ENCODE data around the gene LMTK2. TPM values are rescaled to one million over a fixed set of nuclear protein-coding genes. Genes with fewer than 3 reads are reported as not detected.

Gene LMTK2
- total RNA-seq, 4 donors from 2014 or later = 10.4 to 14.4 (median 12.3) TPM

DNA sequence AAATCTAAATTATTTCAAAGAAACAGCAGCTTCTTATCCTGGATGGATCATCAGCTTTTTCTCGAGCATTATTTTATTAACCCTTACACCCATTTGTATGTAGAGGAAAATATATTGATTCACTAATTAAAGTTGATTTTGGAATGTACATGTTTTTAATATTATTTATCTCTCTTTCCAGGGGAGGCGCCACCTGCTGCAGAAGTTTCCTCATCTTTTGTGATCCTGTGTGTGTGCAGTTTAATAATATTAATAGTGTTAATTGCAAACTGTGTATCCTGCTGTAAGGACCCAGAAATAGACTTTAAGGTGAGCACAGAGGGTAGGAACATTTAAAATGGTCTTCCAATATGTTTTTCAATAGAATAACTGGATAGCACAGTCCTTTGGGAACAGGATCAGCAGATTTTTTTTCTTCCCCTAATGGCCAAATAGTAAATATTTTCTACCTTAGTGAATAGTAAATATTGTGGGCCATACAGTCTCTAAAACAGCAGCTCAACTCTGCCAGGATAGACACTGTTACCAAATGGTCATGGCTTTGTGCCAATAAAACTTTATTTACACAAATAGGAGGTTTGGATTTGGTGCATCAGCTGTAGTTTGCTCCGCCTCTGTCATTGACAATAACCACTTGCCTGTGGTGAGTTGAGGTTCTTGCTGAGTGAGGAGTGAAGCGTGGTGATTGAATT, 30.6 kb downstream of the LMTK2 start:
- no peak overlapping the region for H3K4me3 ChIP-seq
- H3K4me1 ChIP-seq = peaks cover 0 to 30% (median 16%) of the 10 kb centered on the region in 4 donors
- WGBS, 2 donors = 80 to 90% methylated on average over 4 of the region's 4 CpGs
- TF ChIP-seq CTCF (IDR thresholded peaks at IDR 0.05) (no peak), EP300 (IDR thresholded peaks at IDR 0.05) (no peak), POLR2A (IDR thresholded peaks at IDR 0.05) (no peak)
- no peaks in the 10 kb centered on the region for H3K9me3 ChIP-seq
- H3K27ac ChIP-seq = no peak overlapping the region
- no peak for DNase-seq (ENCODE audit: low spot score in 2 of 2)
- no peaks in the 10 kb centered on the region for H3K27me3 ChIP-seq
- peaks cover 0 to 34% (median 11%) of the 10 kb centered on the region in 3 donors for H3K36me3 ChIP-seq

DNA sequence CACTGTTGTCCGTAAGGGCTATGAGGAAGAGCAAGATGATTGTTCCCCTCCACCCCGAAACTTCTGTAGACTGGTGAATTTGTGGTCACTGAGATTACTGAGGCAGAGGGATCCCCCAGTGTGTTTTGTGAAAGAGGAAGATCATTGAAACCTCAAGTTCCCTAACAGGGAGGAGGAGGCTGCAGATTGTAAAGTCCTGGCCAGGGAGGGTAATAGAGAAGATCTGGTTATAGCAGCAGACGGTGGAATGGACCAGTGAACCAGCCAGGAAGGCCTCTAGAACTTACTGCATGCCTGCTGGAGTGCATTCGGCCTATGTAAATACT, 31.1 kb downstream of the LMTK2 start:
- WGBS, 2 donors = 80 to 93% methylated on average over 4 of the region's 4 CpGs
- no peaks in the 10 kb centered on the region for H3K9me3 ChIP-seq
- H3K36me3 ChIP-seq = peaks cover 0 to 39% (median 11%) of the 10 kb centered on the region in 3 donors
- H3K27me3 ChIP-seq = no peaks in the 10 kb centered on the region
- DNase-seq (ENCODE audit: low spot score in 2 of 2) = no peak
- no peak overlapping the region for H3K27ac ChIP-seq
- H3K4me1 ChIP-seq = peaks cover 0 to 25% (median 12%) of the 10 kb centered on the region in 4 donors
- no peak overlapping the region for H3K4me3 ChIP-seq
- no peak for TF ChIP-seq EP300 (IDR thresholded peaks at IDR 0.05)
- TF ChIP-seq CTCF (IDR thresholded peaks at IDR 0.05) = no peak
- TF ChIP-seq POLR2A (IDR thresholded peaks at IDR 0.05) = no peak

DNA sequence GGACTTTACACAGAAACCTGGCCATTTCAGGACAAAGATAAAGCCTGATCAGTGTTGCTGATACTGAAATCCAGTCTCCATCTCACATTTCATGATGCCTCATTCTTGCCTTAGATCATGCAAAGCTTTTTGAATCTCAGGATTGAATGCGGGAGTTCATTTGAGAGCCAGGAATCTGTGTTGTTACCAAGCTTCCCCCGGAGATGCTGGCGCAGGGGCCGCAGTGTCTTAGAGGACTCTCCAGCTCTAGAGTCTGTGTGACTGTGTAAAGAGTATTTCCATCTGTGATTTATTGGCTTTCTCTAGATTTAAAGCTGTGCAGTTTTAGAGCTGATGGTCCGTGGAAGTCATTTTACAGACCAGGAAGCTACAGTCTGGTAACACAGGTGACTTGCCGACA, 32.0 kb downstream of the LMTK2 start:
- TF ChIP-seq POLR2A (IDR thresholded peaks at IDR 0.05) = no peak
- no peak for TF ChIP-seq CTCF (IDR thresholded peaks at IDR 0.05)
- TF ChIP-seq EP300 (IDR thresholded peaks at IDR 0.05) = no peak
- no peak for DNase-seq (ENCODE audit: low spot score in 2 of 2)
- Histone ChIP-seq H3K9me3 (no peaks in the 10 kb centered on the region), H3K36me3 (peaks cover 0 to 48% (median 11%) of the 10 kb centered on the region in 3 donors), H3K4me1 (peaks cover 0 to 16% (median 6%) of the 10 kb centered on the region in 4 donors), H3K4me3 (no peak overlapping the region), H3K27ac (no peak overlapping the region), H3K27me3 (no peaks in the 10 kb centered on the region)
- 86 to 93% methylated on average over 6 of the region's 6 CpGs for WGBS, 2 donors

DNA sequence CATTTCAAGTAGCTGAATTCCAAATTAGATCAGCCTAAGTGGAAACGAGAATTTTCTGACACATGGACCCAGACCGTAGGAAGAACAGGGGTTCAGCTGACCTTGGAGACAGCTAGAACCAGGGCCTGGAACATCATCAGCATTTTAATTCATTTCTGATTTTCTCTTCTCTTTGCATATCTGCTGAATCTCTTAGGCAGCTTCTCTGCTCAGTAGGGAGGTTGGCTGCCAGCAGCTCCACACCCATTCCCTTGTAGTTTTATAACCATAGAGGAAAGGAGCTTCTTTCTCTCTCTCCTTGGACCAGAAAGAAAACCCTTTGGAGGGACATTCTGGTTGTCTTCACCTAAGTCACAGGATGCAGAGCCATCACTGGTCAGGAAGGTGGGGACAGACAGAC, 36.0 kb downstream of the LMTK2 start:
- H3K36me3 ChIP-seq = peaks cover 0 to 81% (median 11%) of the 10 kb centered on the region in 3 donors

More for the DNA sequence above, 36.0 kb downstream of the LMTK2 start:
- H3K4me3 ChIP-seq = no peak overlapping the region
- 82 to 88% methylated on average over 2 of the region's 2 CpGs for WGBS, 2 donors
- H3K27ac ChIP-seq = no peak overlapping the region
- DNase-seq (ENCODE audit: low spot score in 2 of 2) = no peak
- H3K4me1 ChIP-seq = no peaks in the 10 kb centered on the region
- no peaks in the 10 kb centered on the region for H3K27me3 ChIP-seq
- TF ChIP-seq EP300 (IDR thresholded peaks at IDR 0.05) = no peak
- TF ChIP-seq POLR2A (IDR thresholded peaks at IDR 0.05) = no peak
- TF ChIP-seq CTCF (IDR thresholded peaks at IDR 0.05) = no peak
- H3K9me3 ChIP-seq = peaks cover 0 to 5% (median 0%) of the 10 kb centered on the region in 4 donors
